ENCODE data around the gene STAC3. TPM values are rescaled to one million over a fixed set of nuclear protein-coding genes. Genes with fewer than 3 reads are reported as not detected.

Gene STAC3
- total and polyA plus RNA-seq, 9 of the 15 experiments (the other 6 are each of a cell fraction or from before 2014, with no cell fraction given) = 0.45 to 6.4 (median 3.3) TPM

DNA sequence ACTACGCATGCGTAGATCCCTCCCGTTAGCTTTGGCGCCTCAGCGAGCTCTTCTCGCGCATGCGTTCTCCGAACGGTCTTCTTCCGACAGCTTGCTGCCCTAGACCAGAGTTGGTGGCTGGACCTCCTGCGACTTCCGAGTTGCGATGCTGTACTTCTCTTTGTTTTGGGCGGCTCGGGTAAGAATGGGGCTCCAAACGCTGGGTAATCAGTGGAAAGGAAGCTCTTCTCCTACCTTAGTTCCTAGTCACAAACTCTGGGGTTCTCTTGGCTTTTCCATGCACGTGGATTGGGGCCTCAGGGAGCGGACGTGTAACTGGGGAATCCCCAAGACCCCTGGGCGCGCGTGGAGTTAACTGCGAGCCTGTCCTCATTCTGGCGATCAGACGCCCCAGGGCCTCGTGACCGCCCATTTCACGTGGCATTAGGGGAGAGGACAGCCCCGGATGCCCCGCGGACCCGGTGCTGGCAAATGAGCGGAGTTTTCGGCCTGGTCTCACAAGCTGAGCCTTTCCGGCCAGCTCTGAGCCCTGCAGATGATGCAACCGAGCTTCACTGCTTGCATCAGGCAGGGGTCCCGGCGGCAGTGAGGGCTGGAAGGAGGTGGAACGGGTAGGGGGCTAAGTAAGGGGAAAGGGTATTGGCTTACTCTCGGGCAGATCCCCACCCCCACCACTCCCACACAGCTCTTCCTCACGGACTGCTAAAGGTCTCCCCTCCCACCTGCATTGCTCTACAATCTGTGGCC lies 21.2 kb downstream of the STAC3 start, which contains the start of gene SHMT2 (continued):
- TF ChIP-seq KDM2B (CRISPR knock-in tag; IDR thresholded peaks at IDR 0.05) (no peak), PHTF2 (CRISPR knock-in tag; IDR thresholded peaks at IDR 0.05) (no peak), ZNF407 (IDR thresholded peaks at IDR 0.05; ENCODE audit: low read depth) (no peak), RBFOX2 (IDR thresholded peaks at IDR 0.05; ENCODE audit: low read depth, low read length) (peak; percentile 91), PPARD (CRISPR knock-in tag; IDR thresholded peaks at IDR 0.05) (no peak), HMGXB4 (CRISPR knock-in tag; IDR thresholded peaks at IDR 0.05) (0 out of 2 replicates have a peak, but pooled peaks have one; percentile 65), JUNB (CRISPR knock-in tag; conservative IDR thresholded peaks at IDR 0.05) (no peak), FOXM1 (IDR thresholded peaks at IDR 0.05; ENCODE audit: low read depth) (no peak), FOXM1 (CRISPR knock-in tag; IDR thresholded peaks at IDR 0.05; ENCODE audit: low read depth) (no peak), ARID1B (IDR thresholded peaks at IDR 0.05) (peak; percentile 45; the same call in 1 of the 2 replicates), GATAD2A (IDR thresholded peaks at IDR 0.05) (no peak), PYGO2 (tag; IDR thresholded peaks at IDR 0.05) (no peak), ZC3H11A (IDR thresholded peaks at IDR 0.05; ENCODE audit: low read depth, low read length) (no peak)
- TF ChIP-seq, protein P1, sequence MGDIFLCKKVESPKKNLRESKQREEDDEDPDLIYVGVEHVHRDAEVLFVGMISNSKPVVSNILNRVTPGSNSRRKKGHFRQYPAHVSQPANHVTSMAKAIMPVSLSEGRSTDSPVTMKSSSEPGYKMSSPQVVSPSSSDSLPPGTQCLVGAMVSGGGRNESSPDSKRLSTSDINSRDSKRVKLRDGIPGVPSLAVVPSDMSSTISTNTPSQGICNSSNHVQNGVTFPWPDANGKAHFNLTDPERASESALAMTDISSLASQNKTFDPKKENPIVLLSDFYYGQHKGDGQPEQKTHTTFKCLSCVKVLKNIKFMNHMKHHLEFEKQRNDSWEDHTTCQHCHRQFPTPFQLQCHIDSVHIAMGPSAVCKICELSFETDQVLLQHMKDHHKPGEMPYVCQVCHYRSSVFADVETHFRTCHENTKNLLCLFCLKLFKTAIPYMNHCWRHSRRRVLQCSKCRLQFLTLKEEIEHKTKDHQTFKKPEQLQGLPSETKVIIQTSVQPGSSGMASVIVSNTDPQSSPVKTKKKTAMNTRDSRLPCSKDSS (IDR thresholded peaks at IDR 0.05; ENCODE audit: low read depth, partially characterized antibody) = no peak
